GM18951 (cell line): Measurements from ENCODE around the gene CTDNEP1.

Experiments used
- POLR2A ChIP-seq: IDR thresholded peaks from 4 replicates; pipeline ENCODE4 v1.6.1; 2011; ENCODE audit warnings: mild to moderate bottlenecking; ENCODE audit not compliant: insufficient read length, insufficient read depth; ENCODE audit errors: extremely low read depth
- in situ Hi-C: fragments of 300-500 bp; cut with MboI; formaldehyde crosslinking; loops from one replicate; pipeline ENCODE4 v1.12.0; 2022; ENCODE audit warnings: low sequenced_read_pairs, mixed read lengths, inconsistent platforms; ENCODE audit not compliant: unreplicated experiment

Gene CTDNEP1

DNA sequence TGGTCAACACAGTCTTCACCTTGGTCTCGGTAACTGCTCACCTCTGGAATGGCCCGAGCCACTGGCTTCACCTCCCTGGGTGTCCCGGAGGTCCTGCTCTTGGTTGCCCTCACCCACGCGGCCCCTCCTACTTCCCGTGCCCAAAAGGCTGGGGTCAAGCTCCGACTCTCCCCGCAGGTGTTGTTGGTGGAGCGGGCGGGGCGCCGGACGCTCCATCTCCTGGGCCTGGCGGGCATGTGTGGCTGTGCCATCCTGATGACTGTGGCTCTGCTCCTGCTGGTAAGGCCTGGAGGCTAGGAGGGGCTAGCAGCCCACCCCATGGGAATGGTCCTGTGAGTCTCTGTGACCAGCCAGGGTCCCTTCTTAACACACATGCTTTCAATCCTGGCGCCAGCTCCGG lies 33.4 kb upstream of the CTDNEP1 start:
- no peak for TF ChIP-seq POLR2A
- in situ Hi-C loops: no loop called here

DNA sequence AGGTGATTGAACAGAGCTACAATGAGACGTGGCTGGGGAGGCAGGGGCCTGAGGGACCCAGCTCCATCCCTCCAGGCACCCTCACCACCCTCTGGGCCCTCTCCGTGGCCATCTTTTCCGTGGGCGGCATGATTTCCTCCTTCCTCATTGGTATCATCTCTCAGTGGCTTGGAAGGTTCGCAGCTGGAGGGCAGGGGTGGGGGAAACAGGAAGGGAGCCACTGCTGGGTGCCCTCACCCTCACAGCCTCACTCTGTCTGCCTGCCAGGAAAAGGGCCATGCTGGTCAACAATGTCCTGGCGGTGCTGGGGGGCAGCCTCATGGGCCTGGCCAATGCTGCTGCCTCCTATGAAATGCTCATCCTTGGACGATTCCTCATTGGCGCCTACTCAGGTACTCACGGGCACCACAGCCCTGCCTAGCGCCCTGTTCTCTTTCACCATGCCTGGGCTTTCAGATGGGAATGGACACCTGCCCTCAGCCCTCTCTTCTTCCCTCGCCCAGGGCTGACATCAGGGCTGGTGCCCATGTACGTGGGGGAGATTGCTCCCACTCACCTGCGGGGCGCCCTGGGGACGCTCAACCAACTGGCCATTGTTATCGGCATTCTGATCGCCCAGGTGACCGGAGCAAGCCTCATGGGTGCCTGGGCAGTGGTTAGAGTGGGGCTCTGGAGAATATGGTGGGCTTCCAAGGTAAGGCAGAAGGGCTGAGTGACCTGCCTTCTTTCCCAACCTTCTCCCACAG lies 32.1 kb upstream of the CTDNEP1 start:
- in situ Hi-C loops: no loop called here
- TF ChIP-seq POLR2A: no peak

DNA sequence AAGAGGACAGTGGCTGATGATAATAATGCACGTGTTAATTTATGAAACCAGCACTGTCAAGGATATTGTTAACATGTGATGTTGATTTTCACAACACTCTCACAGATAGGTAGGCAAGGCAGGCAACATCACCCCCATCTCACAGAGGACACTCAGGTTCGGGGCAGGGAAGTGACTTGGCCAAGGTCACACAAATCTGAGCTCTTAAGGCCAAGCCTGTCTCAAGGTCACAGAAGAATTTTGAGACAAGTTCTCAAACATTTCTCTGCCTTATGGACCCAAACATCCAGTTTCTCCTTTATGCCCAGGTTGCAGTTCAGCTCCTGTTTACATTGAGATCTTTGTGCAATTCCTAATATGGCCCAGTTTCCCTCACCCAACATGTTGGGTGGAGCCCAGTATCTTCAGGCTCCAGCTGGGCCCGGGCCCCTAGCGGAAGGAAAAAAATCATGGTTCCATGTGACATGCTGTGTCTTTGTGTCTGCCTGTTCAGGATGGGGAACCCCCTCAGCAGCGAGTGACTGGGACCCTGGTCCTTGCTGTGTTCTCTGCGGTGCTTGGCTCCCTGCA lies 31.3 kb upstream of the CTDNEP1 start:
- TF ChIP-seq POLR2A: no peak
- in situ Hi-C loops: no loop called here

DNA sequence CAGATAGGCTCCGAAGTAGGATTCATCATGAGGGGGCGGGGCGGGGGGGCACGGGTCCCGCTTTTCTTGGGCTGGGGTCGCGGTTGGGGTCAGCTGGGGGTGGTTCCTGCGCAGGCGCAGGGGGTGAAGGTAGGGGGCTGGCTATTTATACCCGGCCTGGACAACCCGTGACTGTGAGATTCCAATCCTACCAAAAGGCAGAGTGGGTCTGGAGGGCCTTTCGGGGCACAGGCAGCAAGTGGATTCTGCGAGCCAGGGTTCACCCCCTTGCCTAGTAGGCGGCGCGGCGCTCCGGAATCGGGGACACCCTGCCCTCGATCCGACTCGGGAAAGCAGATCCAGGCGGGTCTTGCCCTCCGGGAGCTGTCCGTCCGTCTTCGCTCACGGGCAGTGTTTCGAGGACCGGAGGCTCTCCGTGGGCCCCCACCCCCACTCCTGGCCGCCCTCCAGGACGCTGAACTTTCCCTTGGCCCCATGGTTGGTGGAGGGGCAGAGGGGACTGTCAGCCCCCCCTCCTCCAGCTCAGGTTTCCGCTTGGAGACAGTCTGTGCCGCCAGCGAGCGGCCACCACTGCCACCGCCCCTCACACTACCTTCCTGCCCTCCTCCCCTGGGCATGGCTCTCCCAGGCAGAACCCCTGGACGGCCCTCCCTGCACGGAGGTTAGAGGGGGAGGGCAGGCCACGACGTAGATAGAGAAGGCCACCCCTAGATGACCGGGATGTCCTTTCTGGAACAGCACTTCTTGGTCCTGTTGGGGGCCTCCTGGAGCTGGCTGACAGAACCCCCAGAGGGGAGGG lies 30.6 kb upstream of the CTDNEP1 start:
- in situ Hi-C loops: no loop called here
- no peak for TF ChIP-seq POLR2A

DNA sequence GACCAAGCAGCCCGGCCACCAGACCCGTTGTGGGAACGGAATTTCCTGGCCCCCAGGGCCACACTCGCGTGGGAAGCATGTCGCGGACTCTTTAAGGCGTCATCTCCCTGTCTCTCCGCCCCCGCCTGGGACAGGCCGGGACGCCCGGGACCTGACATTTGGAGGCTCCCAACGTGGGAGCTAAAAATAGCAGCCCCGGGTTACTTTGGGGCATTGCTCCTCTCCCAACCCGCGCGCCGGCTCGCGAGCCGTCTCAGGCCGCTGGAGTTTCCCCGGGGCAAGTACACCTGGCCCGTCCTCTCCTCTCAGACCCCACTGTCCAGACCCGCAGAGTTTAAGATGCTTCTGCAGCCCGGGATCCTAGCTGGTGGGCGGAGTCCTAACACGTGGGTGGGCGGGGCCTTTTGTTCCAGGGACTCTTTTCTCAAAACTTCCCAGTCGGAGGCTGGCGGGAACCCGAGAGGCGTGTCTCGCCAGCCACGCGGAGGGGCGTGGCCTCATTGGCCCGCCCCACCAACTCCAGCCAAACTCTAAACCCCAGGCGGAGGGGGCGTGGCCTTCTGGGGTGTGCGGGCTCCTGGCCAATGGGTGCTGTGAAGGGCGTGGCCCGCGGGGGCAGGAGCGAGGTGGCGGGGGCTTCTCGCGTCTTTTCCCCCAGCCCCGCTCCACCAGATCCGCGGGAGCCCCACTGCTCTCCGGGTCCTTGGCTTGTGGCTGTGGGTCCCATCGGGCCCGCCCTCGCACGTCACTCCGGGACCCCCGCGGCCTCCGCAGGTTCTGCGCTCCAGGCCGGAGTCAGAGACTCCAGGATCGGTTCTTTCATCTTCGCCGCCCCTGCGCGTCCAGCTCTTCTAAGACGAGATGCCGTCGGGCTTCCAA lies 29.8 kb upstream of the CTDNEP1 start, which contains the start of gene SLC2A4:
Gene SLC2A4 (plus strand): TSS at position 645 of the 879 bp plus-strand sequence. CDS start 217 bp downstream, at position 862.
- in situ Hi-C loops: no loop called here
- TF ChIP-seq POLR2A: no peak

DNA sequence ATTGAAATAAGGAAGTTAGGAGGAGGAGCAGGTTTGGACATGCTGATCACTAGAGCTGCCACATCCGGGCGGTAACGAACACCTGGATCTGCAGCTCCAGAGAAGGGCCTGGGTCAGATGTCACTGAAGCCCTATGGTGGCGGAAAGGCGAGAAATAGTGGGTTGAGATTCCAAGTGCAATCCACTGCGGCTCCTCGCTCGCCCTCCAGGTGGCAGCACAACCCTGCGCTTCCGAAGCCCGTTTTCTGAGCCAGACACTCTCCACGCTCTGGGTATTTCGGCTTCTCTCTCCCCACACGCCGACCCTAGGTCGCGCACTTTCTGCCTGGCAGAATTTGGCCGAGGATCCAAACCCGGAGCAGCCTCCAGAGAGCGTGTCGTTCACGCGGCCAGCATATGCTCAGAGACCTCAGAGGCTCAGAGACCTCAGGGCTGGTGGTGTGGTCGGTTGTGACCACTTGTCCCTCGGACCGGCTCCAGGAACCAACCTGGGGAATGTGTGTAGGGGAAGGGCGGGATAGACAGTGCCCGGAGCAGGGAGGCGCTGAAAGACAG lies 29.1 kb upstream of the CTDNEP1 start:
- no peak for TF ChIP-seq POLR2A
- in situ Hi-C loops: no loop called here

DNA sequence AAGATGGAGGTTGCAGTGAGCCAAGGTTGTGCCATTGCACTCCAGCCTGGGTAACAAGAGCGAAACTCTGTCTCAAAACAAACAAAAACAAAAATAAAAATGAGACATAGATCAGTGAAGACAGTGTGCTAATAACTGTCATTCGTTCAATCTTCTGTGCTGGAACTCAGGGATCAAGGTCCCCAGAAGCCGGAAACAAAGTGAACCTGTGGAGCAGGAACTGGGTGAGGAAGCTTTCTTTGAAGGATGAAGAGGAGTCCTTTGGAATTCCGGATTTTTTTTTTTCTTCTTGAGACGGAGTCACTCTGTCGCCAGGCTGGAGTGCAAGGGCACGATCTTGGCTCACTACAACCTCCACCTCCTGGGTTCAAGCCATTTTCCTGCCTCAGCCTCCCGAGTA lies 27.9 kb upstream of the CTDNEP1 start:
- no peak for TF ChIP-seq POLR2A
- in situ Hi-C loops: no loop called here

DNA sequence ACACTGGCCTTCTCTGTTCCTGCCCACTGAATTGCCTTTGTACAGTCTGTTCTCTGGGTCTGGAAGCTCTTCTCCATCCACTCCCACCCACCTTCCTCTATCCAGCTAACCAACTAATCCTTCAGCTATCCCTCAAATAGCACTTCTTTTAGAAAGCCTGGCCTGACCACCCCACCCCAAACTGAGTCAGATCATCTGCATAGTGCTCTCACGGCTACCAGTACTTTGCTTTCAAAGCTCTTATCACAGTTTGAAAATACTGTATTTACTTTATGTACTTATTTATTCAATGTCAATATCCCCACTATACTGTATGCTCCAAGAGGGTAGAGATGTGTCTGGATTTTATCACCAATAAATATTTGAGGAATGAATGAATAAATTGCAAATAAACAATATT lies 15.2 kb upstream of the CTDNEP1 start:
- in situ Hi-C loops: no loop called here

DNA sequence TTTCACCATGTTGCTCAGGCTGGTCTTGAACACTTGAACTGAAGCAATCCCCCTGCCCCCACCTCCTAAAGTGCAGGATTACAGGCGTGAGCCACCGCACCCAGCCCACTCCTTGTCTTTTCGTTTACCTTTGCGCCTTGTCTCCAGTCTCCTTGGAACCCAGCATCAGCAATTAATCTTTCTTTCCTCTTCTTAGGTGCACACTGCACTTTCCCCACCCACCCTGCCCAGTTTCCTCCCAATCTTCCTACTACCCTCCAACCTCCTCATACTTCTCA lies 12.2 kb upstream of the CTDNEP1 start:
- in situ Hi-C loops: no loop called here
- no peak for TF ChIP-seq POLR2A

More for the DNA sequence above, 15.2 kb upstream of the CTDNEP1 start:
- TF ChIP-seq POLR2A: no peak

DNA sequence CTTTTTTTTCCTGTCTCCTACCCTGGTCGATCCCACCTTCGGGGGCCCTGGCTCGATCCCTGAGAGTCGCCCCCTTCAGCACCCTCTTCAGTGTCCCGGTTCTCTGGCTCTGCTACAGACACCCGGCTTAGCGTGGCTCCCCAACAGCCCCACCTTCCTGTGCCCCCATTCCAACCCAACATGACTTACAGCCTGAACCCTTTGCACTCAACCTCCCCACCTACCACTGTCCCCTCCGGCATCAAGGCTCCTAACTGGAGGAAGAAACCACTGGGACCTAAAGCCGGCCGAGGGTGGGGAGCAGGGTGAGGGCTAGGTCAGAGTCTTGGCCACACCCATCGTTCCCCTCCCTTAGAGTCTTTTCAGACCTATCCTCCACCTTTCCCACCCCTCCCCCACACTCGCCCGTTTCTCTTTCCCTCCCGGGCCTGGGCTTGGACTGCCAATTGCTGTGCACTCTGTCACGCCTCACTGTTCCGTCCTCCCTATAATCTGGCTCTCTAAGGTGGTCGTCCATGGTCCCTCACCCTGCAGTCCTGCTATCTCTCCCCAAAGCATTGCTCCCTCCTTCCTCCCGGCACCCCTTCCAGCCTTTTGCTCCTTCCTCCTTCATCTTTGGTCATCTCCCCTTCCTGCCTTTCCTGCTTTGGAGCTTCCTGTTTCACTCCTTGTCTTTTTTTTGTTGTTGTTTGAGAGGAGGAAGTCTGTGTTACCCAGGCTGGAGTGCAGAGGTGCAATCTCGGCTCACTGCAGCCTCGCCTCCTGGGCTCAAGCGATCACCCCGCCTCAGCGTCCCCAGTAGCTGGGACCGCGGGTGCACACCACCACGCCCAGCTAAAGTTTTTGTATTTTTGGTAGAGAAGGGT lies 11.6 kb upstream of the CTDNEP1 start:
- in situ Hi-C loops: no loop called here
- TF ChIP-seq POLR2A: no peak

DNA sequence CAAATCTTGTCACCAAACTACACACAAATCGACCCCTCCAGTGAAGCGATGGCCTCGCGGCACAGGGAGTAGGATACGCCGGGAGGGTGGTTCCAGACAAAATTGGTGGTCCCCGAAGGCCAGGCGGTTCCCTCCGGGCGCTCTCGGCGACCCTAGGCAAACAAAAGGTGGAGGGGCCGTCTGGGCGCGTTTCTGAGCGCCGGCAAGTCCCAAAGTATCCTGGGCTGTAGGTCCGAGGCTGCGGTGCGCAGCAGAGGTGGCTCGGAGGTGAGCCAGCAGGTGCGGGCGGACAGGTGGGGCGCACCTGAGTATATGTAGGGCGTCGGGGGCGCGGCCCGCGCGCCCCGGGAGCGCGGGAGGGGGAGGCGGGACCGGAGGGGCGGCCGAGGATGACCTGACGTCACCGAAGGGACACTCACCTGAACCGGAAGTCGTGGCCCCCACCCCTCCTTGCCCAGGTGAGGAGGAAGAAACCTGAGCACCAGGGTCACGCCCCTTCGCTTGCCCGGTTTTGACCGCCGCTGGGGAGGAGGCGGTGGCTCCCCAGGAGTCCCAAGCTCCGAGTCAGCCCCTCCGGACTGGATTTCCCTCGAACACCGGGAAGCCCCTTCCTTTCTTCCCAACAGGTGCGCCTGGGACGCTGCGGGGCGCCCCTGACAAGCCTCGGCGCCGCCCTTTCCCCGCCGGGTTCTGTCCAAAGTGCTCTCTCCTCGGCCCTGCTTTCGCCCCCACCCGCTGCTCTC lies 10.8 kb upstream of the CTDNEP1 start, which contains the start of gene CLDN7:
Gene CLDN7 (minus strand): TSS at position 287 of the 743 bp plus-strand sequence. CDS start 435 bp downstream, outside the sequence.
- no peak for TF ChIP-seq POLR2A
- in situ Hi-C loops: no loop called here
